ENCODE measurements around the gene PRR3.

DNA sequence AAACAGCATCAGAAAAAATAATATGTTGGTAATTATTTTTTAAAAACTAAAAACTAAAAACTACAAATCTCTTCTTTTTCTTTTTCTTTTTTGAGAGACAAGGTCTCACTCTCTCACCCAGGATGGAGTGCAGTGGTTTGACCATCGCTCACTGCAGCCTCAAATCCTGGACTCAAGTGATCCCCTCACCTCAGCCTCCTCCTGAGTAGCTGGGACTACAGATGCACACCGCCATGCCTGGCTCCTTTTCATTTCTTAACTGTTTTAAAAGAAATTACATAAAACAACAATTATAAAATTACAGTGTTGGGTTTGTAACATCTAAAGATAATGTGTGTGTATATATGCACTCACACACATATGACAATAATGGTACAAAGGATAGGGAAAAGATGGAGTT is 43.6 kb upstream of the PRR3 start:
- TF ChIP-seq GATA2 (IDR thresholded peaks at IDR 0.05; ENCODE audit: low read depth, low read length) (no peak), GATA3 (IDR thresholded peaks at IDR 0.05; ENCODE audit: low read depth, low read length) (no peak)
